LHCN-M2 (cell line): Measurements from ENCODE around the gene PAK5. TPM values are rescaled to one million over a fixed set of nuclear protein-coding genes. Genes with fewer than 3 reads are reported as not detected.
A peak's percentile ranks its signal among the peaks of the same experiment; 100 is the strongest.
"Not testable (repeated sequence)": the region's sequence is repeated elsewhere in the genome, so short reads cannot be mapped to it uniquely, and the experiment has no call there.

Experiments
- DNase-seq: peaks from one replicate; pipeline ENCODE4 v3.0.0-alpha.2; 2012; ENCODE audit warnings: low read depth
- total RNA-seq: library from RNA; depleted of rRNA; stranded (reverse); fragments of >200 nt; gene quantifications from 2 replicates; pipeline ENCODE4 v1.2.3, GENCODE V29; 2014

PAK5 gene
- total RNA-seq, 1 experiment from 2014 or later = not detected

GRCh38 chr20:9686001-9686400 is 152.9 kb downstream of the PAK5 start:
- DNase-seq = no peak

- DNase-seq = no peak
Observed at GRCh38 chr20:9685011-9685410, 153.9 kb downstream of the PAK5 start.

- no peak for DNase-seq
Observed at GRCh38 chr20:9677100-9677623, 161.7 kb downstream of the PAK5 start.

- DNase-seq = no peak
Observed at GRCh38 chr20:9672981-9673380, 165.9 kb downstream of the PAK5 start.

GRCh38 chr20:9672027-9672426 is 166.8 kb downstream of the PAK5 start:
- DNase-seq = no peak

GRCh38 chr20:9668381-9668780 is 170.5 kb downstream of the PAK5 start:
- no peak for DNase-seq

- DNase-seq = no peak
Observed at GRCh38 chr20:9663423-9663822, 175.5 kb downstream of the PAK5 start.

- peak; percentile 10 for DNase-seq
Observed at GRCh38 chr20:9660236-9660868, 178.5 kb downstream of the PAK5 start.

GRCh38 chr20:9647741-9648140 is 191.1 kb downstream of the PAK5 start:
- DNase-seq = no peak

GRCh38 chr20:9646375-9646774 is 192.5 kb downstream of the PAK5 start:
- no peak for DNase-seq

- DNase-seq = no peak
Observed at GRCh38 chr20:9642882-9643281, 196.0 kb downstream of the PAK5 start.

GRCh38 chr20:9641499-9642000 is 197.3 kb downstream of the PAK5 start:
- not testable (repeated sequence) for DNase-seq

GRCh38 chr20:9637889-9638288 is 201.0 kb downstream of the PAK5 start:
- DNase-seq = no peak

- no peak for DNase-seq
Observed at GRCh38 chr20:9635750-9636149, 203.1 kb downstream of the PAK5 start.

- DNase-seq = no peak
Observed at GRCh38 chr20:9634327-9634726, 204.5 kb downstream of the PAK5 start.

- DNase-seq = no peak
Observed at GRCh38 chr20:9632991-9633390, 205.9 kb downstream of the PAK5 start.

GRCh38 chr20:9632265-9632664 is 206.6 kb downstream of the PAK5 start:
- no peak for DNase-seq

GRCh38 chr20:9630554-9630953 is 208.3 kb downstream of the PAK5 start:
- no peak for DNase-seq

GRCh38 chr20:9629831-9630230 is 209.0 kb downstream of the PAK5 start:
- no peak for DNase-seq

GRCh38 chr20:9628589-9628988 is 210.3 kb downstream of the PAK5 start:
- DNase-seq = no peak

- no peak for DNase-seq
Observed at GRCh38 chr20:9628141-9628540, 210.7 kb downstream of the PAK5 start.

- no peak for DNase-seq
Observed at GRCh38 chr20:9627219-9627618, 211.7 kb downstream of the PAK5 start.

GRCh38 chr20:9626357-9626756 is 212.5 kb downstream of the PAK5 start:
- no peak for DNase-seq

- peak; percentile 41 for DNase-seq
Observed at GRCh38 chr20:9617940-9618339, 220.9 kb downstream of the PAK5 start.
